Measurements from ENCODE around the gene PSTK.

- TF ChIP-seq CTCF (IDR thresholded peaks at IDR 0.05) (no peak), POLR2A (IDR thresholded peaks at IDR 0.05) (no peak)
These were observed 30.9 kb upstream of the PSTK start for GRCh38 chr10:122949296-122949695.
